Stimulated activated CD8-positive, alpha-beta memory T cell treated with anti-CD3 and anti-CD28 coated beads, Interleukin-4, amount 100 ng/mL, for 4 hours (primary cell): ENCODE data around the gene TRMT11.
"Not testable (repeated sequence)": the region's sequence is repeated elsewhere in the genome, so short reads cannot be mapped to it uniquely, and the experiment has no call there.

ENCODE experiments used
- DNase-seq, 2 donors: peaks; one replicate each; pipeline ENCODE4 v3.0.0-alpha.2; 2020; ENCODE audit warnings: low read depth in 2 of 2, low spot score in 1 of 2

Gene TRMT11

GRCh38 chr6:125986301-125987025 lies at the start of gene TRMT11:
Gene TRMT11, plus strand, starts transcription at chr6:125986540. Its CDS starts 11 bp downstream, at chr6:125986551.
- peak; percentile 52 to 62 for DNase-seq

DNA sequence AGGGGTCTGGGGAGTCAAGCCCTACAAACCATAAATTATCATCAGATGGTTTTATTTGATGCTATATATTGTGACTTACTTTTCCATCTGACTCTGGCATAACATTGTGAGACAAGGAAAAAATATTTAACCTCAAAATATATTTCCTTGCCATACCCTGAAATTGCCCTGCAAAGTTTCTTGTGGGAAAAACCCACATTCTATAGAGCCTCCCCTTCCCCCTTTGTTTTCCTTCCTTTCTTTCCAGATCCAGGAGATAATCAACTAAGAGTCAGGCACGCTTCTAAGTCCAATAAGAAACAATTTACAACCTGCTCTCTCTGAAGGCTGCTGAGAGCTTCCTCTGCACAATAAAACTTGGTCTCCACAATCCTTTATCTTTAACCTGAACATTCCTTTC lies 47.3 kb upstream of the TRMT11 start:
- DNase-seq: no peak

GRCh38 chr6:125939791-125940190 lies 46.5 kb upstream of the TRMT11 start:
- no peak for DNase-seq

DNA sequence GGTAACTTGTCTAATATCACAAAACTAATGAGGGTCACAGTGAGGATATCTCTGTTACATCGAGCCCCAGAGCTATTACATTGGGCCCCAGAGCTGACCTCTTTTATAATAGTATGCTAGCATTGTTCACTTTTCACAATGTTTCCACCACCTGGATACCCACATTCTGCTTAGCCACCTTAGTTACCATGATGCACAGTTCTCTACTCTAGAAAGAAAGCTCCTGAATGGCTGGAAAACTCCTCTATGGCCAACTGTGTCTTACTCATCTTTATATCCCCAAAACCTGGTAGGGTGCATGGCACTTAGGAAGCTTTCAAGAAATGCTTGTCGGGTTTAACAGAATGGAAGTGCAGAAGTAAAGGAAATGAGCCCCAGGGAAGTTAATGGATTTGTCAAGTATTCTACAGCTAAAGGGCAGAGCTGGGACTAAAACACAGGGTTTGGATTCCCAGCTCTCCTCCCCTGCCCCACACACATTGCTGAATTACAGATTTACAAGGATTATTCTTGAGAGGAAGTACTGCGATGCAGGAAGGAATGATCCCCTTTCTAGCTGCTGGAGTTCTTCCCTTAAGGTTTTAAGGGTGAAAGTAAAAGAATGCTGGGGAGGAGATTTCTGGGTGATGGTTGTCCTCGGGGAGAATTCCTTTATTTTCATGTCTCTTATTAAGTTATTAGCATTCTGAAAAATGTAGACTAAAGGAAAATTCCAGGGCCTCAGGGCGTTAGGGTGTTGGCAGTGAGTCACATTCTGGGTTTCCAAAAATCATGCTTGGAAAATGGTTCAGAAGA lies 45.9 kb upstream of the TRMT11 start:
- DNase-seq: no peak

DNA sequence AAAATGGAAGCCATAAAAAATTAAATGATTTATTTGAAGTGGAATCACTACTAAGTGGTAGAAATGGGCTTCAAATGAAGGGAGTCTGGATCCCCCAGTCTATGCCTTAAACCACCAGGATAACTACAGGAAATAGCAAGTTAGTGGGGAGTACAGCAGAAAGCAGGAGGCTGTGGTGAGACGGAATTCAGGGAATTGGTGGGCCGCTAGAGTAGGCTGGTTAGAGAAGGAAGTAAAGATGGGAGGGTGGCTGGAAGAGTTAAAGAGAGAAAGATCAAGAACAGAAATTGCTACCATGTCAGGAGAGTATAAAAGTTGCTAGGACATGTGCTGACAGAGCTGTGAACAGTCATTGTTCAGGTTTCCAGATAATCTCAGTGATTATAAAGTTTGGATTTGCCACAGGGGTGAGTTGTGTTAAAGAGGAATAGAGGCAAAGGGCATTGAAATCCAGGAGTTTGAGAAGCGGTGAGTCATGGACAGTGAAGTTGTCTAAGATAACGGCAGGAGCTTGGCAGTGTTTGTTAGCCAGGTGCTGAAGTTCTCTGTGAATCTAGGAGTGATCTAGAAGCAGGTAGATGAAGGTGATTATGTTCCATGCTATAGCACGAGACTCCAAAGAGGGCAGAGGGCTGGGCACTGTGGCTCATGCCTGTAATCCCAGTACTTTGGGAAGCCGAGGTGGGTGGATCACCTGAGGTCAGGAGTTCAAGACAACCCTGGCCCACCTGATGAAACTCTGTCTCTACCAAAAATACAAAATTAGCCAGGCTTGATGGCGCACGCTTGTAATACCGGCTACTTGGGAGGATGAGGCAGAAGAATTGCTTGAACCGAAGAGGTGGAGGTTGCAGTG lies 43.4 kb upstream of the TRMT11 start:
- DNase-seq: no peak

GRCh38 chr6:125943528-125944433 lies 42.6 kb upstream of the TRMT11 start:
- no peak for DNase-seq

GRCh38 chr6:125944434-125944816 lies 41.9 kb upstream of the TRMT11 start:
- DNase-seq: no peak

GRCh38 chr6:125944896-125945295 lies 41.4 kb upstream of the TRMT11 start:
- DNase-seq: no peak

DNA sequence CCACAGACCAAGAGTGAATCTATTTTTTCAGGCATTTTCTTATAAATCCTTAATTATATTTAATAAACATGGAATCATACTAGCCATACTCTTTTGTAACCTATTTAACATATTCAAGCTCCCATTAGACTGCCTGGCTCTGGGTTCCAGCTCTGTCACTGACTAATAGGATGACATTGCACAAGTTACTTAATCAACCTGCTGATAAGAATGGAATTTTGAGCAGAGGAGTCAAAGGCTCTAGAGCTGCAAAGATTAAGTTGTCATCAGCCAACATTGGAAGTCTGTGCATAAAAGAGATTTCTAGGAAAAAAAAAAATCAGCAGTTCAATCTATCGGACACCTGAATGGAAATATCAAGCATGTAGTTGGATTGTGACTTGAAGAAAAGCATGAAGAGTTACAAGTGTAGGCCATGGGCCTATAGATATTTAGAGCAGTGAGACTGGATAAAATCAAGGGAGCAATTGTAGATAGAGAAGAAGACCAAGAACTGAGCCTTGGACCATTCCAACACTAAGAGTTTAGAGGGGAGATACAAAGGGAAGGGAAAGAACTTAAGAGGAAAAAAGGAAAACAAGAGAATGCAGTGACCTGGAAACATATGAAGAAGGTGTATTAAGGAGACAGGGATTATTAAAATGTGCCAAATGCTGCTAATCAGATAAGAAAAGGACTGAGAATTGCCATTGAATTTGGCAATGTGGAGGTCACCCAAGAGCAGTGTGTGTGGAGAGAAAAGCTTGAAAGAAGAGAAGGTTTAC lies 40.8 kb upstream of the TRMT11 start:
- DNase-seq: no peak

- DNase-seq: no peak
Measured at GRCh38 chr6:125947615-125948014, 38.7 kb upstream of the TRMT11 start.

DNA sequence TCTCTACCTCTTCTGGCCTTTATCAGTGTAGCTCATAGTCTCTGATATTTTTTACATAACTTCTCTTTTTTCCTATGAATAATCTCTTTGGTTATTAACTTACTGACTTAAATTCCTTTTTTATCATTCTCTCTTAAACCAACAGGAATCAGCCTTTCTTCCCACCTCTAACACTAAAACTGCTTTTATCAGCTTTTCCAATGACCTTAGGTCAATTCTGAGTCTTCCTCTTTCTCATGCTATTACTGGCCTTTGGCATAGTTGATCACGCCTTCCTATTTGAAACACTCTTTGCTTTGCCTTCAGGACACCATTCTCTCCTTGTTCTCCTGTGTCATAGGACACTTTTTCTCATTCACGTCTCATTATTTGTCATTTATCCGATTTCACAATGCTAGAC lies 37.9 kb upstream of the TRMT11 start:
- no peak for DNase-seq

GRCh38 chr6:125949069-125949468 lies 37.3 kb upstream of the TRMT11 start:
- no peak for DNase-seq

DNA sequence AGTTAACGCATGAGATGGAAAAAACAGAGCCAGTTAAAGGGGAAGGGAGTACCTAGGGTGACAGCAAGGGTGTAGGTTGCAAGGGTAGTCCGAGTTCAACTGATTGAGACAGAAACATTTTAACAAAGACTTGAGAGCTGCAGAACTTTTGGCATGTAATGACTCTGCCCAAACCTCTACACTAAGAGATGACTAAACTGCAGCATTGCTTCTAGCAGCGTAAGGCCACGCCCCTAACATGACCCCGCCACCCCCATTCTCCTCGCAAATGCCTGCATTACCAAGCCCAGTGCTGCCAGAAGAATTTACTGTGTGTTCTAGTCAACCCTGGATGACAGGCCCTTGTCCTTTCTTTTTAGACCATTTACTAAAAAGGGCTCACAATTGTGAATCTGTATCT lies 36.0 kb upstream of the TRMT11 start:
- no peak for DNase-seq

- DNase-seq: not testable (repeated sequence)
Measured at GRCh38 chr6:125950716-125951115, 35.6 kb upstream of the TRMT11 start.

GRCh38 chr6:125951323-125951722 lies 35.0 kb upstream of the TRMT11 start:
- DNase-seq: no peak

DNA sequence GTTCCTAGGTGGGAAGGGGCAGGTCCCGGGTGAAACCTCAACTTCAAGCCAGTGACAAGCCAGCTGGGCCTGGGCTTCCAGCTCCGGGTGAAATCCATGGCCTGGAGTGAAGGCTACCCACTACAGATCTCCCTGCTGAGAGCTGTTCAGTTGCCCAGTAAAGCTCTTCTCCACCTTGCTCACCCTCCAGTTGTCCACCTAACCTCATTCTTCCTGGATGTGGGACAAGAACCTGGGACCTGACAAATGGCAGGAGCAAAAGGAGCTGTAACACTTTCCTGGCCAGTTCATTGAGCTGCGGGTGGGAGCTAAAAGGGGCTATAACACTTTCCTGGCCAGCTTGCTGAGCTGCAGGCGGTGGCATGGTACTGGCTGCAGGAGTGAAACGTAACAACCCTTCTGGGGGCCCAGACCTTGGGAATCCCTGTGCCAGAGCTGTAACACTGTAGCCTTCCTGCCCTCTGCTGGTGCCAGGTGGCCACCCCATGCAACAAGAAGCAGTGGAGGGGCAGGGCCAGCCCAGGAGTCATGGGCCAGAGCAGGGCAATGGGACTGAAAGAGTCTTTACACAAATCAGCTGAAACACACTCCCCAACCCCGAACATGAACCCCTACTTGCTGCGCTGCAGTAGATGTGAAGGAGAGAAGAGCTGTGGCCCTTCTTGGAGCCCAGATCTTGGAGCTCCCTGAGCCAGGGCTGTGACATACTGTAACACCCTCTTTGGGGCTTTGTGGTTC lies 33.4 kb upstream of the TRMT11 start:
- no peak for DNase-seq

DNA sequence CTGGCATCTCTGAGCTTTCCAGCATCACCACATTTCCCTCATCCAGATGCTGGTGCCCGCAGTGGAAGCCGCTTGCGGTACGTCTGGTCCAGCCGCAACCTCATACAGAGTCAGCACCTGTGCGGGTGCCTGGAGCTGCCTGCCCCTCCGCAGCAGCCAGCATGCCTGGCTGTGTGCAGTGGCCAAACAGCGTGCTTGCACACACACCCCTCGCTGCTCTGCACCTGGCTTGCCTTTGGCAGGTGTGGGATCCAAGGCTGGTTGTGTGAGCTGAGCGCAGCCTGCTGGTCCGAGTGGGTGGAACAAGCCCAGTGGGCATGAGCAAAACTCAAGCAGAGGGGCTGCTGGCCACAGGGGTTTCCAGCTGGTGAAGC lies 32.9 kb upstream of the TRMT11 start:
- no peak for DNase-seq

- no peak for DNase-seq
Measured at GRCh38 chr6:125954735-125955339, 31.5 kb upstream of the TRMT11 start.

GRCh38 chr6:125955973-125956372 lies 30.4 kb upstream of the TRMT11 start:
- no peak for DNase-seq
